ENCODE data around the gene DCXR. TPM values are rescaled to one million over a fixed set of nuclear protein-coding genes. Genes with fewer than 3 reads are reported as not detected.

DCXR gene
- total RNA-seq, 1 donor: 40.6 TPM

DNA sequence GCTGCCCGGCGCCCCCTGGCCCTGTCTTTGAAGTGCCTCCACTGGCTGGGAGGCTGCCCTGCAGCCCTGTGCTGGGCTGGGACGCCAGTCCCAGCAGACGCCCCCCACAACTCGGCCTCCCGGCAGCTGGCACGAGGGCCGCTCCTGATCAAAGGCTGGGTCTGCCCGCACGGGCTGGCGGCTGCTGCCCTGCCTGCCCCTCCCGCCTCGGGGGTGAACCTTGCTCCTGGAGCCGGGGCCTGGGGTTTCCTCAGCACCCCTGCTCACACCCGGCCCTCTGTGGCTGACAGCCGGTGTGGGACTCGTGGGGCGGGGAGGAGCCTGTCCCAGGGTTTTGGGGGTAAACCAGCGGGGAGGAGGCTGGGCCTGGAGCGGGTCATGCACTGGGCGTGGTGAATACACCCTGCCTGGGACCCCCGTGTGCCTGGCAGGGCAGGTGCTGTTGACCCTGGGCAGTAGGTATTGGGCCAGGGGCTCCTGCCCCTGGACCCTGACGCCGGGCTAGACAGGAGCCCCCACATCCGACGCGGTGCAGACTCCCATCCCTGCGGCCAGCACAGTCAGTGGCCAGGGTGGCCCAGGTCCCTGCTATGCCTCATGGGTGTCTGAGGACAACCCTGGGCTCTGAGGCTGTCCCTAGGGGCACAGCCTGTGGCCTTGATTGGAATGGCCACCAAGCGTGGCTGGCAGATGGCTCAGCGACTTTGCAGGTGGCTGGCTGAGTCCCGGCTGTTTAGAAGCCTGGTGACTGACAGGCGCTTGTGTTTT, 36.5 kb downstream of the DCXR start:
- TF ChIP-seq CTCF (IDR thresholded peaks at IDR 0.05; ENCODE audit: insufficient read depth, low read depth, low read length): no peak
- DNase-seq (ENCODE audit: low read depth): no peak

GRCh38 chr17:81999976-82000802, 37.3 kb downstream of the DCXR start:
- no peak for TF ChIP-seq CTCF (IDR thresholded peaks at IDR 0.05; ENCODE audit: insufficient read depth, low read depth, low read length)
- no peak for DNase-seq (ENCODE audit: low read depth)
- H3K4me3 ChIP-seq (ENCODE audit: low read depth, low read length): no peak overlapping the region

More for the DNA sequence above, 36.5 kb downstream of the DCXR start:
- no peak overlapping the region for H3K4me3 ChIP-seq (ENCODE audit: low read depth, low read length)

DNA sequence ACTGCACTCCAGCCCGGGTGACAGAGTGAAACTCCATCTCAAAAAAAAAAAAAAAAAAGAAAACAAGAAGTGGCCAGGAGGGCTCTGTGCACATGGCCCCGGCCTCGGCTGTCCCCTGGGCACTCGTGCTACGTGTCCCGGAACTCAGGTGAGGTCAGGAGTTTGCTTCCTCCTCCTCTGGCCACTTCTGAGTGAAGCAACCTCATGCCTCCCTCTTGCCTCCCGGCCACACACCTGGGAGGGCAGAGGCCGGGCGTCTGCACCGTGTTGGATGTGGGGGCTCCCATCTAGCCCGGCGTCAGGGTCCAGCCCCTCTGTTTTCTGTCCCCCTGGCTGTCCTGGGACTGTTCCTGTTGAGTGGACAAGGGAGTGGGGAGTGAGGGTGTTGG, 37.9 kb downstream of the DCXR start:
- DNase-seq (ENCODE audit: low read depth): no peak
- H3K4me3 ChIP-seq (ENCODE audit: low read depth, low read length): no peak overlapping the region
- no peak for TF ChIP-seq CTCF (IDR thresholded peaks at IDR 0.05; ENCODE audit: insufficient read depth, low read depth, low read length)

GRCh38 chr17:81998691-81999438, 38.6 kb downstream of the DCXR start:
- no peak overlapping the region for H3K4me3 ChIP-seq (ENCODE audit: low read depth, low read length)
- no peak for TF ChIP-seq CTCF (IDR thresholded peaks at IDR 0.05; ENCODE audit: insufficient read depth, low read depth, low read length)
- DNase-seq (ENCODE audit: low read depth): no peak

GRCh38 chr17:81998212-81998611, 39.3 kb downstream of the DCXR start:
- DNase-seq (ENCODE audit: low read depth): no peak
- TF ChIP-seq CTCF (IDR thresholded peaks at IDR 0.05; ENCODE audit: insufficient read depth, low read depth, low read length): no peak
- no peak overlapping the region for H3K4me3 ChIP-seq (ENCODE audit: low read depth, low read length)

DNA sequence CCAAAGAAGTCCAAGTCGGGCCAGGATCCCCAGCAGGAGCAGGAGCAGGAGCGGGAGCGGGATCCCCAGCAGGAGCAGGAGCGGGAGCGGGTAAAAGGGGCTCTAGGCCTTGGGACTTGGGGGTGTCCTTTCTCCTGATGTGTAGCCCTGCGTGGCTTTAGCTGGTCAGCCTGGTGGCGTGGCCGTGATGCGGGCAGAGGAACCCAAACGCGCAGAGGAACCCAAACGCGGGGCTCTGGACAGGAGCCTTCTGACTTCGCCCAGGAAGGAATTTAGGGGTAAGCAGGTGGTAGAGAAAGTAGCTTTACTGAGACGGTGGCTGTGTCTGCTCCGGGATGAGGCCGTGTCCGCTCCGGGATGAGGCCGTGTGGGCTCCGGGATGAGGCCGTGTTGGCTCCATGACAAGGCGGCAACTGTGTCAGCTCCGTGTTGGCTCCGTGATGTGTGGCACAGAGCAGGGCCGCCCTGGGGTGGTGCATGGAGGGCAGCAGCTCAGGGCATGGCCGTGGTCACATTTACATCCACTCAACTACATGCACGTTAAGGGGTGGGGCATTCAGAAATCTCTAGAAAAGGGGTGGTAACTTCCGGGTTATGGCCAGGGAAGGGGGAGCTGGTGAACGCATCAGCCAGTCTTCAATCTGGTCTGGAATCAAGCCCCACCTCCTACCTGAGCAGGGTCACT, 40.6 kb downstream of the DCXR start:
- TF ChIP-seq CTCF (IDR thresholded peaks at IDR 0.05; ENCODE audit: insufficient read depth, low read depth, low read length): no peak
- no peak for DNase-seq (ENCODE audit: low read depth)
- H3K4me3 ChIP-seq (ENCODE audit: low read depth, low read length): no peak overlapping the region

Measured in fibroblast of villous mesenchyme (primary cell).